BJ (cell line): ENCODE results near the gene PPP1R1C. TPM values are rescaled to one million over a fixed set of nuclear protein-coding genes. Genes with fewer than 3 reads are reported as not detected.

Experiments
- CTCF ChIA-PET: fragments of 350-600 bp; formaldehyde crosslinking; extraction: SDS; loops from one replicate; lab custom pipeline; 2021; ENCODE audit warnings: antibody characterized with exemption, inconsistent platforms; lab: Yijun Ruan, JAX
- POLR2A ChIA-PET: fragments of 300-600 bp; sonication (Branson Sonifier 250); formaldehyde crosslinking; extraction: SDS; loops from one replicate; lab custom pipeline; 2021; ENCODE audit warnings: antibody characterized with exemption; lab: Charles Lee
- DNase-seq: peaks from one replicate; pipeline ENCODE4 v3.0.0-alpha.2; 2011; ENCODE audit warnings: low read depth
- H3K27me3 ChIP-seq: 2 replicates; pipeline ENCODE4 v1.6.0; 2011; ENCODE audit warnings: low read length; ENCODE audit not compliant: control insufficient read depth, insufficient read depth
- H3K36me3 ChIP-seq: 2 replicates; pipeline ENCODE4 v1.5.1; 2011; ENCODE audit warnings: low read length; ENCODE audit not compliant: control insufficient read depth, insufficient read depth
- H3K4me3 ChIP-seq: 2 replicates; pipeline ENCODE4 v1.5.1; 2011; ENCODE audit warnings: low read depth, mild to moderate bottlenecking, control low read depth, low read length
- CTCF ChIP-seq: IDR thresholded peaks from 2 replicates; pipeline ENCODE4 v1.5.1; 2011; ENCODE audit warnings: low read depth, mild to moderate bottlenecking, control low read depth, inconsistent platforms, low read length, moderate library complexity; ENCODE audit not compliant: insufficient read depth
- polyA plus RNA-seq: library from polyadenylated mRNA; depleted of rRNA; stranded (reverse); fragments of >200 nt; gene quantifications from 2 replicates; pipeline ENCODE4 v1.2.3, GENCODE V29; 2011

PPP1R1C gene
- polyA plus RNA-seq, 1 experiment, result 0.21 TPM

GRCh38 chr2:182142062-182142461 is 156.4 kb downstream of the PPP1R1C start:
- no peaks in the 10 kb centered on the region for H3K27me3 ChIP-seq
- TF ChIP-seq CTCF, result no peak
- POLR2A ChIA-PET, result no interaction called here
- H3K36me3 ChIP-seq, result no peaks in the 10 kb centered on the region
- H3K4me3 ChIP-seq, result no peak overlapping the region
- CTCF ChIA-PET, result interaction anchor here (0.7 kb wide), 1 partner anchor 67 kb away, joined by 3 read pairs; no protein-coding TSS in a partner anchor
- DNase-seq, result no peak

GRCh38 chr2:182144041-182144775 is 158.6 kb downstream of the PPP1R1C start:
- ChIA-PET POLR2A (no interaction called here), CTCF (interaction anchor here (0.7 to 1.7 kb wide), 4 partner anchors 9 to 61 kb away, joined by 3 to 5 read pairs (median 4); no protein-coding TSS in a partner anchor)
- TF ChIP-seq CTCF, result no peak
- Histone ChIP-seq H3K36me3 (no peaks in the 10 kb centered on the region), H3K4me3 (no peak overlapping the region), H3K27me3 (no peaks in the 10 kb centered on the region)
- DNase-seq, result no peak

GRCh38 chr2:182144776-182145165 is 159.1 kb downstream of the PPP1R1C start:
- TF ChIP-seq CTCF, result no peak
- no peaks in the 10 kb centered on the region for H3K36me3 ChIP-seq
- no peak overlapping the region for H3K4me3 ChIP-seq
- H3K27me3 ChIP-seq, result no peaks in the 10 kb centered on the region
- ChIA-PET POLR2A (no interaction called here), CTCF (interaction anchor here (0.8 to 1.7 kb wide), 3 partner anchors 10 to 13 kb away, joined by 3 to 5 read pairs (median 4); no protein-coding TSS in a partner anchor)
- no peak for DNase-seq

- no peak for DNase-seq
- ChIA-PET CTCF (no interaction called here), POLR2A (no interaction called here)
- H3K27me3 ChIP-seq, result no peaks in the 10 kb centered on the region
- H3K36me3 ChIP-seq, result no peaks in the 10 kb centered on the region
- H3K4me3 ChIP-seq, result no peak overlapping the region
- TF ChIP-seq CTCF, result no peak
These were observed 162.7 kb downstream of the PPP1R1C start for GRCh38 chr2:182148344-182148743.

- DNase-seq, result no peak
- POLR2A ChIA-PET, result no interaction called here
- H3K27me3 ChIP-seq, result no peaks in the 10 kb centered on the region; the same call in 1 of the 2 replicates
- no peak for TF ChIP-seq CTCF
- CTCF ChIA-PET, result no interaction called here
- no peak overlapping the region for H3K4me3 ChIP-seq
- no peaks in the 10 kb centered on the region for H3K36me3 ChIP-seq
These were observed 178.2 kb downstream of the PPP1R1C start for GRCh38 chr2:182163878-182164277.
